H9 (cell line): ENCODE measurements around the gene WEE2. TPM values are rescaled to one million over a fixed set of nuclear protein-coding genes. Genes with fewer than 3 reads are reported as not detected.

Experiments
- DNase-seq: peaks from one replicate; pipeline ENCODE4 v3.0.0-alpha.2; 2017
- H2AFZ ChIP-seq: one replicate; pipeline ENCODE4 v1.6.1; 2013; ENCODE audit warnings: mild to moderate bottlenecking, low read length, control low read depth, moderate library complexity
- H2AK5ac ChIP-seq: 2 replicates; pipeline ENCODE4 v1.6.1; 2013; ENCODE audit warnings: low read length, control low read depth, mixed read lengths; ENCODE audit not compliant: insufficient read length
- H2BK120ac ChIP-seq: one replicate; pipeline ENCODE4 v1.6.1; 2013; ENCODE audit warnings: low read depth, mild to moderate bottlenecking, low read length, control low read depth, inconsistent platforms; ENCODE audit not compliant: poor library complexity, severe bottlenecking
- H2BK12ac ChIP-seq: 2 replicates; pipeline ENCODE4 v1.6.1; 2013; ENCODE audit warnings: low read length, control low read depth, mixed read lengths, low read depth; ENCODE audit not compliant: insufficient read length
- H2BK15ac ChIP-seq: 2 replicates; pipeline ENCODE4 v1.6.1; 2013; ENCODE audit warnings: low read depth, low read length, control low read depth
- H2BK20ac ChIP-seq: one replicate; pipeline ENCODE4 v1.6.1; 2013; ENCODE audit warnings: low read depth, mild to moderate bottlenecking, low read length, control low read depth, inconsistent platforms; ENCODE audit not compliant: poor library complexity, severe bottlenecking
- H2BK5ac ChIP-seq: 2 replicates; pipeline ENCODE4 v1.6.1; 2013; ENCODE audit warnings: low read length, control low read depth, mixed read lengths; ENCODE audit not compliant: insufficient read length
- H3K14ac ChIP-seq: 2 replicates; pipeline ENCODE4 v1.6.1; 2013; ENCODE audit warnings: low read length, control low read depth; ENCODE audit not compliant: insufficient read depth
- H3K18ac ChIP-seq: 2 replicates; pipeline ENCODE4 v1.6.1; 2013; ENCODE audit warnings: low read depth, mild to moderate bottlenecking, mixed read lengths, low read length, control low read depth; ENCODE audit not compliant: insufficient read length
- H3K23ac ChIP-seq: 2 replicates; pipeline ENCODE4 v1.6.1; 2013; ENCODE audit warnings: low read length, control low read depth, mixed read lengths, low read depth; ENCODE audit not compliant: insufficient read length
- H3K23me2 ChIP-seq: 2 replicates; pipeline ENCODE4 v1.6.1; 2013; ENCODE audit warnings: low read depth, mild to moderate bottlenecking, mixed read lengths, low read length, control low read depth; ENCODE audit not compliant: insufficient read length, poor library complexity, severe bottlenecking
- H3K27ac ChIP-seq: 2 replicates; pipeline ENCODE4 v1.5.1; 2013; ENCODE audit warnings: low read length, control low read depth, mixed read lengths, low read depth; ENCODE audit not compliant: insufficient read length
- H3K27me3 ChIP-seq: 2 replicates; pipeline ENCODE4 v1.6.1; 2013; ENCODE audit warnings: low read length, control low read depth, inconsistent platforms; ENCODE audit not compliant: insufficient read depth
- H3K4ac ChIP-seq: 2 replicates; pipeline ENCODE4 v1.6.1; 2013; ENCODE audit warnings: low read depth, mild to moderate bottlenecking, control low read depth, inconsistent platforms, low read length, moderate library complexity
- H3K4me1 ChIP-seq: 2 replicates; pipeline ENCODE4 v1.6.1; 2013; ENCODE audit warnings: low read length, control low read depth, inconsistent platforms; ENCODE audit not compliant: insufficient read depth
- H3K4me2 ChIP-seq: 2 replicates; pipeline ENCODE4 v1.6.1; 2013; ENCODE audit warnings: low read length, control low read depth, mixed read lengths; ENCODE audit not compliant: insufficient read length, insufficient read depth
- H3K56ac ChIP-seq: 2 replicates; pipeline ENCODE4 v1.6.1; 2013; ENCODE audit warnings: low read depth, mild to moderate bottlenecking, mixed read lengths, low read length, control low read depth; ENCODE audit not compliant: insufficient read length
- H3K79me1 ChIP-seq: 2 replicates; pipeline ENCODE4 v1.6.1; 2013; ENCODE audit warnings: low read depth, mild to moderate bottlenecking, moderate library complexity, low read length, control low read depth, inconsistent platforms; ENCODE audit not compliant: insufficient read depth, poor library complexity, severe bottlenecking
- H3K79me2 ChIP-seq: 2 replicates; pipeline ENCODE4 v1.6.1; 2013; ENCODE audit warnings: low read length, control low read depth, inconsistent platforms; ENCODE audit not compliant: insufficient read depth
- H3K9ac ChIP-seq: 2 replicates; pipeline ENCODE4 v1.6.1; 2013; ENCODE audit warnings: low read length, control low read depth, mixed read lengths; ENCODE audit not compliant: insufficient read length; ENCODE audit errors: extremely low read depth
- H3K9me3 ChIP-seq: one replicate; pipeline ENCODE4 v1.6.1; 2013; ENCODE audit warnings: low read depth, low read length, inconsistent platforms; ENCODE audit not compliant: control insufficient read depth
- H3T11ph ChIP-seq: one replicate; pipeline ENCODE4 v1.6.1; 2013; ENCODE audit warnings: mild to moderate bottlenecking, low read length, control low read depth, inconsistent platforms
- H4K20me1 ChIP-seq: one replicate; pipeline ENCODE4 v1.6.1; 2013; ENCODE audit not compliant: control insufficient read depth, insufficient read length, insufficient read depth
- H4K5ac ChIP-seq: 2 replicates; pipeline ENCODE4 v1.6.1; 2013; ENCODE audit warnings: low read depth, mild to moderate bottlenecking, mixed read lengths, low read length, control low read depth; ENCODE audit not compliant: insufficient read length
- H4K8ac ChIP-seq: replicated peaks from 2 replicates; pipeline ENCODE4 v1.6.1; 2013; ENCODE audit warnings: low read length, control low read depth, mixed read lengths, low read depth; ENCODE audit not compliant: insufficient read length
- H4K91ac ChIP-seq: 2 replicates; pipeline ENCODE4 v1.6.1; 2013; ENCODE audit warnings: low read depth, mild to moderate bottlenecking, moderate library complexity, mixed read lengths, low read length, control low read depth; ENCODE audit not compliant: insufficient read length
- H3K27ac Mint-ChIP-seq, 3 experiments: 2 replicates in 2 of 3; 3 replicates in 1 of 3; pipeline ENCODE4 v1.8.0; 2020 to 2021; ENCODE audit warnings: mixed read lengths in 3 of 3, mild to moderate bottlenecking in 1 of 3, moderate library complexity in 1 of 3
- H3K27me3 Mint-ChIP-seq: 2 replicates; pipeline ENCODE4 v1.8.0; 2021; ENCODE audit warnings: low read depth, mild to moderate bottlenecking, moderate library complexity, mixed read lengths
- H3K36me3 Mint-ChIP-seq, 3 experiments: 2 replicates in 2 of 3; 3 replicates in 1 of 3; pipeline ENCODE4 v1.8.0; 2020 to 2021; ENCODE audit warnings: low read depth in 3 of 3, mixed read lengths in 3 of 3; ENCODE audit not compliant: insufficient read depth in 1 of 3
- H3K4me1 Mint-ChIP-seq, 2 experiments: 2 replicates each; pipeline ENCODE4 v1.8.0; 2020; ENCODE audit warnings: mixed read lengths in 2 of 2
- H3K4me3 Mint-ChIP-seq, 2 experiments: 2 replicates in 1 of 2; 3 replicates in 1 of 2; pipeline ENCODE4 v1.8.0; 2020 to 2021; ENCODE audit warnings: mild to moderate bottlenecking in 2 of 2, mixed read lengths in 2 of 2, moderate library complexity in 1 of 2
- H3K9me3 Mint-ChIP-seq, 2 experiments: 2 replicates in 1 of 2; 3 replicates in 1 of 2; pipeline ENCODE4 v1.8.0; 2020; ENCODE audit warnings: mild to moderate bottlenecking in 2 of 2, mixed read lengths in 2 of 2, moderate library complexity in 1 of 2
- CTCF ChIP-seq: fragments of 200-600 bp; sonication (generic); conservative IDR thresholded peaks from 3 replicates; pipeline ENCODE4 v1.8.0; 2021; ENCODE audit warnings: antibody characterized with exemption, mild to moderate bottlenecking
- WGBS: extraction: QIAGEN DNeasy Blood & Tissue Kit; methylation state at CpG from one replicate; pipeline ENCODE4 v1.1.7; 2013; ENCODE audit warnings: missing lambda C conversion rate, low lambda C conversion rate, mixed read lengths; ENCODE audit not compliant: insufficient read length; ENCODE audit errors: extremely low coverage; 5-methylcytosine and 5-hydroxymethylcytosine counted together
- total RNA-seq: library from RNA; stranded (reverse); gene quantifications from 2 replicates; pipeline ENCODE4 v1.2.1, GENCODE V29; 2021

Gene WEE2
- total RNA-seq, 1 experiment from 2014 or later = not detected

GRCh38 chr7:141697211-141697871, 10.8 kb upstream of the WEE2 start:
- H3K18ac ChIP-seq = no peak overlapping the region
- no peak overlapping the region for H2BK5ac ChIP-seq
- no peaks in the 10 kb centered on the region for H3K79me2 ChIP-seq
- no peak overlapping the region for H3K27ac ChIP-seq
- H3K4me1 ChIP-seq = peaks cover 4% of the 10 kb centered on the region
- H3K23ac ChIP-seq = no peak overlapping the region
- no peak overlapping the region for H4K91ac ChIP-seq
- no peak overlapping the region for H2AFZ ChIP-seq
- H2BK15ac ChIP-seq = no peak overlapping the region
- no peak overlapping the region for H3K4me2 ChIP-seq
- Mint-ChIP-seq H3K36me3 (0 out of 7 replicates have a peak, but pooled peaks cover 0 to 3% (median 0%) of the 10 kb centered on the region in 3 experiments), H3K4me3 (no peak overlapping the region; a peak in 1 of 5 replicates), H3K4me1 (peaks cover 54 to 59% of the 10 kb centered on the region in 2 experiments), H3K27me3 (peaks cover 2% of the 10 kb centered on the region), H3K27ac (peak overlapping the region in 2 of 3 experiments; percentile 22 to 28; a peak in 2 of 7 replicates), H3K9me3 (no peaks in the 10 kb centered on the region)
- no peak overlapping the region for H3K56ac ChIP-seq
- H3K4ac ChIP-seq = no peak overlapping the region
- no peaks in the 10 kb centered on the region for H4K20me1 ChIP-seq
- no peaks in the 10 kb centered on the region for H3K9me3 ChIP-seq
- DNase-seq = no peak
- H4K5ac ChIP-seq = no peak overlapping the region
- H3K14ac ChIP-seq = no peak overlapping the region
- no peak for TF ChIP-seq CTCF
- no peak overlapping the region for H2AK5ac ChIP-seq
- no peak overlapping the region for H2BK120ac ChIP-seq
- no peak overlapping the region for H2BK20ac ChIP-seq
- no peaks in the 10 kb centered on the region for H3K27me3 ChIP-seq
- WGBS = no CpG with 5 or more reads among the region's 10 CpGs
- H4K8ac ChIP-seq = no peak overlapping the region
- H3K23me2 ChIP-seq = peaks cover 5% of the 10 kb centered on the region
- H3T11ph ChIP-seq = no peak overlapping the region
- peaks cover 3% of the 10 kb centered on the region for H3K79me1 ChIP-seq
- no peak overlapping the region for H3K9ac ChIP-seq
- H2BK12ac ChIP-seq = no peak overlapping the region
